GM21619 (cell line): Measurements from ENCODE around the gene SLC16A14.
A peak's percentile ranks its signal among the peaks of the same experiment; 100 is the strongest.
"Not testable (repeated sequence)": the region's sequence is repeated elsewhere in the genome, so short reads cannot be mapped to it uniquely, and the experiment has no call there.

Source experiments
- ATAC-seq: cut with Tn5 transposase; IDR thresholded peaks from one replicate; pipeline ENCODE4 v1.9.1; 2021; ENCODE audit not compliant: unreplicated experiment

Gene SLC16A14, protein sequence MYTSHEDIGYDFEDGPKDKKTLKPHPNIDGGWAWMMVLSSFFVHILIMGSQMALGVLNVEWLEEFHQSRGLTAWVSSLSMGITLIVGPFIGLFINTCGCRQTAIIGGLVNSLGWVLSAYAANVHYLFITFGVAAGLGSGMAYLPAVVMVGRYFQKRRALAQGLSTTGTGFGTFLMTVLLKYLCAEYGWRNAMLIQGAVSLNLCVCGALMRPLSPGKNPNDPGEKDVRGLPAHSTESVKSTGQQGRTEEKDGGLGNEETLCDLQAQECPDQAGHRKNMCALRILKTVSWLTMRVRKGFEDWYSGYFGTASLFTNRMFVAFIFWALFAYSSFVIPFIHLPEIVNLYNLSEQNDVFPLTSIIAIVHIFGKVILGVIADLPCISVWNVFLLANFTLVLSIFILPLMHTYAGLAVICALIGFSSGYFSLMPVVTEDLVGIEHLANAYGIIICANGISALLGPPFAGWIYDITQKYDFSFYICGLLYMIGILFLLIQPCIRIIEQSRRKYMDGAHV

GRCh38 chr2:230068651-230069055, at the start of gene SLC16A14:
Gene SLC16A14, minus strand, starts transcription at chr2:230068924. Its CDS starts 9,572 bp downstream, at chr2:230059352.
- ATAC-seq, result peak; percentile 30

DNA sequence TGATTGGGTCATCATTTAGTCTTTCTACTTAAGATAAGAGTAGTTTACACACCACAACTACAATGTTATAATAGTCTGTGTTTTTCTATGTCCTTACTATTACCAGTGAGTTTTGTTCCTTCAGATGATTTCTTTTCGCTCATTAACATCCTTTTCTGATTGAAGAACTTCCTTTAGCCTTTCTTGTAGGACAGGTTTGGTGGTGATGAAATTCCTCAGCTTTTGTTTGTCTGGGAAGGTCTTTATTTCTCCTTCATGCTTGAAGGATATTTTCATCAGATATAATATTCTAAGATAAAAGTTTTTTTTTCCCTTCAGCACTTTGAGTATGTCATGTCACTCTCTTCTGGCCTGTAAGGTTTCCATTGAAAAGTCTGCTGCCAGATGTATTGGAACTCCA, 38.0 kb upstream of the SLC16A14 start:
- no peak for ATAC-seq

DNA sequence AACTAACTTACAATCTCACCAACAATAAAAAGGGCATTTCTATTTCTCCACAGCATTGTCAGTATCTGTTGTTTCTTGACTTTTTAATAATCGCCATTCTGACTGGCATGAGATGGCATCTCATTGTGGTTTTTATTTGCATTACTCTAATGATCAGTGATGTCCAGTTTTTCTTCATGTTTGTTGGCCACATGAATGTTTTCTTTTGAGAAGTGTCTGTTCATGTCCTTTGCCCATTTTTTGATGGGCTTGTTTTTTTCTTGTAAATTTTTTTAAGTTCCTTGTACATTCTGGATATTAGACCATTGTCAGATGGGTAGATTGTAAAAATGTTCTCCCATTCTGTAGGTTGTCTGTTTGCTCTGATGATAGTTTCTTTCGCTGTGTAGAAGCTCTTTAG, 33.2 kb upstream of the SLC16A14 start:
- ATAC-seq, result not testable (repeated sequence)

DNA sequence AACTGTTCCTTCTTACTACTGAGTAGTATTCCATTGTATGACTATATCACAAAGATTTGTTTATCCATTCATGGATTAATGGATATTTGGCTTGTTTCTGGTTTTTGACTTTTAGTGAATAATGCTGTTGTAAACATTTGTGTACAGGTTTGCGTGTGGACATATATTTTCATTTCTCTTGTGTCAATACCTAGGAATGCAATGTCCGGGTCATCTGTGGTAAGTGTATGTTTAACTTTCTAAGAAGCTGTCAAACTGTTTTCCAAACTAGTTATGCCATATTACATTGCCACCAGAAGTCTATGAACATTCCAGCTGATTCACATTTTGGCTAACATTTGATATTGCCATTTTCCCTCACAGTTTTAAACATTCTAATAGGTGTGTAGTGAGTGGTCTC, 29.1 kb upstream of the SLC16A14 start:
- no peak for ATAC-seq

GRCh38 chr2:230097424-230097823, 28.7 kb upstream of the SLC16A14 start:
- ATAC-seq, result no peak

GRCh38 chr2:230090967-230091366, 22.2 kb upstream of the SLC16A14 start:
- ATAC-seq, result no peak

DNA sequence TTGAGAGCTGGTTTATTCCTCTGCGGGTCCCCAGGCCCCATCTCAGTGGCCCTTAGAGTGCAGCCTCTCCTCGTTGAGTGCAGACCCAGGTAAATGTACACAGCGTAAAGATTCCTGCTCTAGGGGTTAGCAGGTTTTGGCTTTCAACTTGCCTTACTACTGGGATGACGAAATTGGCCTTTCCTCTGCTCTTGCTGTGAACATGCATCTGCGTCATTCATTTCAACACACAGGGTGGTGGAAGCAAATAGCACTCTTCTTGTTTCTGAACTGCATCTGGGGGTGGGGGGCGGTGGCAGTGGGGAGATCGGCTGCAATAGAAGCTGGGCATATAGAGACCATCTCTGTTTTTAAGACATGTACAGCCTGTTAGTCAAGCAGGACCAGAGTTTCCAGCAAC, 16.5 kb upstream of the SLC16A14 start:
- no peak for ATAC-seq

DNA sequence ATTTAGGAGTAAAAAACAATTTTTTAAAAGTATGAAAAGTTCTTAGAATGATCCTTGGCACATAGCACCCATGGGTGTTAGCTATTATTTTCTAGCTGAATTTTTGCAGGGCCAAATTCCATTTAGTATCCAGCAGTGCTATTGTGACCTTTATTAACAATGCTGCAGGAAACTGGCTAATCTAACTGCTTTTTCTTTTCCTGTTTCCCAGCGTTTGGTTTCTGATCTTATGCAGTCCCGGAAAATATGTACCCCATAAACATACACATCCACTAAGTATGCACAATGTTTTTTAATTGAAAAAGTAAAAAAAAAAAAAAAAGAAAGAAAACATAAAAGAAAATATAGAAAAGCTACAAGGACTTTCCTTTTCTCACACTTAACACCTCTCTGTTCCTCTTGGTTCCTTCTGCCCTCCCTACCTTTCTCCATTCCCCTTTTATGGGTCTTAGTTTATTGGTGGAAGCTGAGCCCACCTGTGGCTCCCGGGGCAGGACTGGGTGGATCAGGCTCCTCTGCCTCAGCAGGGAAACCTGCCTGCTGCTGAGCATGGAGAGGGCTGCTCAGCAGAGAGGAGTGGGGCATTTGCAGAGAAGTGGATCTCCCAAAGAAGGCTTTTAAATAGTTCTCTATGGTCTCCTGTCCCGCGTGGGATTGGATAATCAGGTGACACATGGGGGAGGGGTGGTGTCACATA, 9.3 kb upstream of the SLC16A14 start:
- no peak for ATAC-seq

DNA sequence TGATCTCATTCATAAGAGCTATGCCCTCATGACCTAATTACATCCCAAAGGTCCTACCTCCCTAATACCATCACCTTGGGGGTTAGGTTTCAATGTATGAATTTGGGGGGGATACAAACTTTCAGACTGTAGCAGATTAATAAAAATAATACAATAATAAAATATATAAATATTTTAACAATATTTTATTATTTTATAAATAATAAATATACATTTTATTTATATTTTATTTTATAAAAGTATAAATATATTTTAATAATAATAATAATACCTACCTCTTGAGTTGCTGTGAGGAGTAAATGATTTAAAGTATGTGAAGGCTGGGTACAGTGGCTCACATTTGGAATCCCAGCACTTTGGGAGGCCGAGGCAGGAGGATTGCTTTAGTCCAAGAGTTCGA, 8.1 kb upstream of the SLC16A14 start:
- ATAC-seq, result no peak

- ATAC-seq, result no peak
These were observed 7.4 kb upstream of the SLC16A14 start for GRCh38 chr2:230075988-230076631.

DNA sequence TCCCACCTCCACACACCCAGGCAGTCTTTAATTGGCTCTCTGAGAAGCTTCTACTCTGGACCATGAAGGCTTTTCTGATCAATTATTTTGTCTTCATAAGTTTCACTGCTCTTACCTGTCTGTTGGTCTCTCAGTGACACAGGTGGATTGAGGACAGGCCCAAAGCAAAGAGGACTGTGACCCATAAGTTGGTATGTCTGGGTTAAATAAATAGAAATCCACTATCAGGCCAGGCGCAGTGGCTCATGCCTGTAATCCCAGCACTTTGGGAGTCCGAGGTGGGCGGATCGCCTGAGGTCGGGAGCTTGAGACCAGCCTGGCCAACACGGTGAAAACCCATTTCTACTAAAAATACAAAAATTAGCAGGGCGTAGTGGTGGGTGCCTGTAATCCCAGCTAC, 2.7 kb upstream of the SLC16A14 start:
- no peak for ATAC-seq

GRCh38 chr2:230069402-230069801, 678 bp upstream of the SLC16A14 start:
- no peak for ATAC-seq

- peak; percentile 33 for ATAC-seq
These were observed 591 bp downstream of the SLC16A14 start for GRCh38 chr2:230068016-230068650.

GRCh38 chr2:230060672-230061293, 7.9 kb downstream of the SLC16A14 start:
- no peak for ATAC-seq

DNA sequence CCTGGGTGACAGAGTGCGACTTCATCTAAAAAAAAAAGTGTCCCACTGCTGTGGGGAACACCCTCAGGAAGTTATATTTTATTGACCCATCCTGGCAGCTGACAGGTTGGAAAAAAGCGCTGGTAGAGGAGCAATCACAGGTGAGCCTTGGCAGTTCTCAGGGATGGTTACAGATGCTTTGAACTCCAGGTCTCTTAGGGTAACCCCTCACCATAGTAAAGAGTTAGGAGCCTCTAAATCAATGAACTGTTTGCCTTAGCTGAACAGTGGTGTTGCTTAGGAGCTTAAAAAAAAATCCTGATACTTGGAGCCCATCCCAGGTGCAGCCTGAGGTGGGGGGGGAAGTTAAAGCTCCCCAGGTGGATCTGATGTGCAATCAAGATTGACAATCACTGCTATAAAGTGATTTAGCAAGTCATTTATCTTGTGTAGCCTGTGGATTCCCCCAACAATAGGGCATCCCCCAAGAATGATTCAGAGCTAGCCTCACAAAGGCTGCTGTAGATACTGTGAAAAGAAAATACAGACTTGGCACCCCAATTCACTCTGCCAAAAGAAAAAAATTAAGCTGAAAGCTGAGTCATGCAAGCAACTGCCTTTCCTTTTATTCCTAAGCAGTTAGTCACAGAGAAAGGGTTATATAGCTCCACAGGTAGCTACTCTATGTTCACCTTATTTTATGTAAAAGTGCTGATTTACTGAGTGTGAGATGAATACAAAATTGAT, 14.8 kb downstream of the SLC16A14 start:
- ATAC-seq, result no peak

DNA sequence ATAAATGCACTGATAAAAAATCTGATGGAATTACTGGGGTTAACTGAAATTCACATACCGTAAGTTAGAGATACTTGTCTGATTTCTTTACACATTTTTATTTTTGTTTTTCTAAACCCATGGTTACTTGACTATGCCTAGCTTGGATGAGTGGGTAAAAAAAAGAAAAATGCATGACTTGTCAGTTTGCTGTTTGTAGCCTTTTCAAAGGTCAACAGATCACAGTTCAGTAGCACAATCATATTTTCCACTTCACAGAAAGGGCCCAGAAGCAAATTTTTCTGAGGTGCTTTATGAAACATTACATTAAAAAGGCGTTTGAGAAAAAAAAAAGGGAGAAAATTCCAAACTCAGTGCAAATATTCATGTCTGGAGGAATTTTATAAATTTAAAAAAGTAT, 16.4 kb downstream of the SLC16A14 start:
- ATAC-seq, result no peak

DNA sequence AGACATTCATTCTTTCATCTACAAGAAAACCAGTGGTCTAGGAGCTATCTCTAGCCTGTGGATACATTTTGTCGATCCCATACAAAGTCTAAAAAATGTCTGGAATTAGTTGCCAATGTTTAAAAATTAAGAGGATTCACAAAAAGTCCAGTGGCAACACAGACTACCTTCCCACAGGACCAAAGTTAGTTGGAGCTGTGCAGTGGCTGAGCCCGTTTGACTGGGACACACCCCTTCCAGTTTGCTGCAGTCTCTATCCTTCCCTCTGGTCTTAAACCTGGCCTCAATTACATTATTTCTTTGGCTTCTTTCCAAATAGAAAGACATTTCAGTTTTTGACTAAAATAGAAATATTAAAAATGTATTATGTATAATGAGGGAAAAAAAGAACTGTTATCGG, 18.6 kb downstream of the SLC16A14 start:
- ATAC-seq, result no peak

DNA sequence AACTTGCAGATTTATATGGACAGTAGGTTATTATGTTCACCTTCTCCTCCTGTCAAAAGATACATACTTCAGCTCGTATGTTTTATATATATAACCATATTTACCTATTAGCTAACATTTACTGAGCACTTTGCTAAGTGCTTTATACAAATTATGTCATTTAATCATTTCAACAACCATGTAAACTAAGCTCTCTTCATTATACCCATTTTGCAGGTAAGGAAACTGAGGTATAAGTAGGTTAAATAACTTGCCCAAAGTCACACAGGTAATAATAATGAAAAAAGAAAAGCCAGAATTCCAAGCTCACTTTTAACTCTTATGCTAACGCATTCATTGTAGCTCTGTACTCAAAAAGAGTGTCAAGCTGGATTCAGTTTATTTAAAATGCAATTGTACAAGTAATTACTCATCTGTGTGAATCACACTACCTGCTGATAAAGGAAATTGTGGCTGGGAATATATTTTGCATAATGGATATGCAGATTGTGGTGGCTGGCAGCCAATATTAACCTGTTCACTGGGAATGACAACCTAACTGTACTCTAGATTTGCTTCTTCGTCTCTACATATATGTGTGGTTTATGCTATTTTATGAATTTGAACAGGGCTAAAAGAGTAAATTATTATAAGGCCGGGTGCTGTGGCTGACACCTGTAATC, 20.6 kb downstream of the SLC16A14 start:
- no peak for ATAC-seq

DNA sequence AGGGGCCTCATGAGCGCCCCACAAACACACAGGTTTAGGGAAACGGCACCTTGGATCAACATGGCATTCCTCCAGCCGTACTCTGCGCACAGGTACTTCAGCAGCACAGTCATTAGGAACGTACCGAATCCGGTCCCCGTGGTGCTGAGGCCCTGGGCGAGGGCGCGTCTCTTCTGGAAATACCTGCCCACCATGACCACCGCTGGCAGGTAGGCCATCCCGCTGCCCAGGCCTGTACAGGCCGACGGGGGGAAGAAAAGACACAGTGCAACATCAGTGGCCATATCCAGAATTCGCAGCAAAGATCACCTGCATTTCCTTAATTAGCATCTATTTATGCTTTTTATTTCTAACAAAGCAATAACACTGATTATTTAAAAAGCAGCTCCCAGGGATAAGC, 22.2 kb downstream of the SLC16A14 start:
- no peak for ATAC-seq

GRCh38 chr2:230043461-230043860, 25.3 kb downstream of the SLC16A14 start:
- no peak for ATAC-seq
